HG03095 (cell line): ENCODE data around the gene GLYAT.
"Not testable (repeated sequence)": the region's sequence is repeated elsewhere in the genome, so short reads cannot be mapped to it uniquely, and the experiment has no call there.

Experiments
- ATAC-seq: cut with Tn5 transposase; IDR thresholded peaks from one replicate; pipeline ENCODE4 v1.9.1; 2021; ENCODE audit warnings: moderate library complexity; ENCODE audit not compliant: unreplicated experiment

GLYAT gene

GRCh38 chr11:58685973-58686722 is 45.6 kb downstream of the GLYAT start:
- no peak for ATAC-seq

- not testable (repeated sequence) for ATAC-seq
Observed at GRCh38 chr11:58682660-58683059, 49.1 kb downstream of the GLYAT start.

- ATAC-seq: not testable (repeated sequence)
Observed at GRCh38 chr11:58677536-58677935, 54.2 kb downstream of the GLYAT start.

GRCh38 chr11:58676563-58677135 is 55.1 kb downstream of the GLYAT start:
- no peak for ATAC-seq

- ATAC-seq: peak; percentile 89
Observed at GRCh38 chr11:58675334-58676155, 56.2 kb downstream of the GLYAT start.

- no peak for ATAC-seq
Observed at GRCh38 chr11:58674609-58675008, 57.1 kb downstream of the GLYAT start.

GRCh38 chr11:58671983-58672633 is 59.6 kb downstream of the GLYAT start:
- ATAC-seq: no peak

- ATAC-seq: no peak
Observed at GRCh38 chr11:58659910-58660570, 71.7 kb downstream of the GLYAT start.

- no peak for ATAC-seq
Observed at GRCh38 chr11:58659404-58659803, 72.3 kb downstream of the GLYAT start.
